ENCODE measurements around the gene ACTL10. TPM values are rescaled to one million over a fixed set of nuclear protein-coding genes. Genes with fewer than 3 reads are reported as not detected.
"Not testable (repeated sequence)": the region's sequence is repeated elsewhere in the genome, so short reads cannot be mapped to it uniquely, and the experiment has no call there.

The ACTL10 gene
- total RNA-seq, 1 experiment from 2014 or later, result 3.2 TPM

DNA sequence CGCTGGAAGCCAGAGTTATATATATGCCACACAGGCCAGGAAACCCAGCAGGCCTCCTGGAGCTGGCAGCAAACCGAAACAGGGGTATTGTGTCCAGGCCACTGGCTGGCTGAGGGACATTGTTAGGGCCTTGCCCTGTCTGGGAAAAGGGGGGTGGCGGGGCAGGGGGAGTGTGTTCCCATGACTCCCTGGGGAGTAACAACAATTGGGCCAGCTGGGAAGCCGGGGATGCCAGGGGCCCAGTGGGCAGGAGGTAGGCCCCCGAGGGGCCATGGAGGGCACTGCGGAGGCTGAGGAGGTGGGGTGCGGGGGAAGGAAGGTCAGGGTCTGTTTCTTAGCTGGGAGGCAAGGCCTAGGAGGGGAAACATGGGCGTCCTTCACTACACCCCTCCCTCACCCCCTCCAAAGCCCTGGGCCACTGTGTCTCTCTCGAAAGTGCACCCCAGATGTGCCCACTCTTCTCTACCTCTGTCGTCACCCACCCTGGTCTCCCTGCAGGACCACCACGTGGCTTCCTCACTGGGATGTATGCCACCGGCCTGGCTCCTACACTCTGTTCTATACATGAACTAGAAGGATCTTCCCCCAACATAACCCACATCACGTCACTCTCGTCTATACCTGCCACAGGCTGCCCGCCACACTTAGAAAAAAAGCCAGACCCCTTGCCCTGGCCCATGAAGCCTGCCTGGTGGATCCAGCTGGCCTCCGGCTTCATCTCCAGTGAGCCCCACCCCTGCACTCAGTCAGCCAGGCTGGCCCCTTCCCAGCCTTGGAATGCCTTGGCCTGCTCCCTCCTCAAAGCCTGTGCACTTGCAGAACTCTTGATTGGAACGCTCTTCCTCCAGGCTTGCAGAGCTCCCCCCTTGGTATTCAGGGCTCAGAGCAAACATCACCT, 27.2 kb downstream of the ACTL10 start:
- BruUV-seq (replicated peaks), result no TSS peak

GRCh38 chr20:33694639-33695012, 27.9 kb downstream of the ACTL10 start:
- H3K4me1 Mint-ChIP-seq (ENCODE audit: insufficient read depth, unreplicated experiment), result no peaks in the 10 kb centered on the region
- intact Hi-C loops (cut with micrococcal nuclease), result no loop called here
- TF ChIP-seq, protein P1, sequence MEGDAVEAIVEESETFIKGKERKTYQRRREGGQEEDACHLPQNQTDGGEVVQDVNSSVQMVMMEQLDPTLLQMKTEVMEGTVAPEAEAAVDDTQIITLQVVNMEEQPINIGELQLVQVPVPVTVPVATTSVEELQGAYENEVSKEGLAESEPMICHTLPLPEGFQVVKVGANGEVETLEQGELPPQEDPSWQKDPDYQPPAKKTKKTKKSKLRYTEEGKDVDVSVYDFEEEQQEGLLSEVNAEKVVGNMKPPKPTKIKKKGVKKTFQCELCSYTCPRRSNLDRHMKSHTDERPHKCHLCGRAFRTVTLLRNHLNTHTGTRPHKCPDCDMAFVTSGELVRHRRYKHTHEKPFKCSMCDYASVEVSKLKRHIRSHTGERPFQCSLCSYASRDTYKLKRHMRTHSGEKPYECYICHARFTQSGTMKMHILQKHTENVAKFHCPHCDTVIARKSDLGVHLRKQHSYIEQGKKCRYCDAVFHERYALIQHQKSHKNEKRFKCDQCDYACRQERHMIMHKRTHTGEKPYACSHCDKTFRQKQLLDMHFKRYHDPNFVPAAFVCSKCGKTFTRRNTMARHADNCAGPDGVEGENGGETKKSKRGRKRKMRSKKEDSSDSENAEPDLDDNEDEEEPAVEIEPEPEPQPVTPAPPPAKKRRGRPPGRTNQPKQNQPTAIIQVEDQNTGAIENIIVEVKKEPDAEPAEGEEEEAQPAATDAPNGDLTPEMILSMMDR (IDR thresholded peaks at IDR 0.05; ENCODE audit: unreplicated experiment), result no peak
- H3K9me3 Mint-ChIP-seq (ENCODE audit: unreplicated experiment), result no peaks in the 10 kb centered on the region
- ChIA-PET CTCF (no interaction called here), POLR2A (interaction anchor here (1.0 kb wide), 1 partner anchor 12 kb away, joined by 3 read pairs; no protein-coding TSS in a partner anchor)
- no peak overlapping the region for H3K4me3 Mint-ChIP-seq (ENCODE audit: unreplicated experiment)
- DNase-seq (ENCODE audit: unreplicated experiment), result no peak
- H3K36me3 Mint-ChIP-seq (ENCODE audit: insufficient read depth, unreplicated experiment), result no peaks in the 10 kb centered on the region
- H3K27ac Mint-ChIP-seq (ENCODE audit: low read depth, unreplicated experiment), result no peak overlapping the region
- H3K27me3 Mint-ChIP-seq (ENCODE audit: insufficient read depth, unreplicated experiment), result no peaks in the 10 kb centered on the region
- BruUV-seq (replicated peaks), result no TSS peak

More for the DNA sequence above, 27.2 kb downstream of the ACTL10 start:
- TF ChIP-seq, protein P1 (IDR thresholded peaks at IDR 0.05; ENCODE audit: unreplicated experiment), result no peak
- no peaks in the 10 kb centered on the region for H3K4me1 Mint-ChIP-seq (ENCODE audit: insufficient read depth, unreplicated experiment)
- H3K27me3 Mint-ChIP-seq (ENCODE audit: insufficient read depth, unreplicated experiment), result no peaks in the 10 kb centered on the region
- H3K36me3 Mint-ChIP-seq (ENCODE audit: insufficient read depth, unreplicated experiment), result no peaks in the 10 kb centered on the region
- H3K4me3 Mint-ChIP-seq (ENCODE audit: unreplicated experiment), result no peak overlapping the region
- no peak for DNase-seq (ENCODE audit: unreplicated experiment)
- H3K9me3 Mint-ChIP-seq (ENCODE audit: unreplicated experiment), result no peaks in the 10 kb centered on the region
- H3K27ac Mint-ChIP-seq (ENCODE audit: low read depth, unreplicated experiment), result no peak overlapping the region
- ChIA-PET CTCF (no interaction called here), POLR2A (interaction anchor here (0.7 to 1.0 kb wide), 3 partner anchors 13 to 127 kb away, joined by 3 to 4 read pairs (median 3); no protein-coding TSS in a partner anchor)
- intact Hi-C loops (cut with micrococcal nuclease), result no loop called here

GRCh38 chr20:33696448-33696847, 29.7 kb downstream of the ACTL10 start:
- BruUV-seq (replicated peaks), result no TSS peak
- CTCF ChIA-PET, result interaction anchor here (0.7 kb wide), 1 partner anchor 1242 kb away, joined by 4 read pairs; no protein-coding TSS in a partner anchor
- H3K27ac Mint-ChIP-seq (ENCODE audit: low read depth, unreplicated experiment), result no peak overlapping the region
- no peaks in the 10 kb centered on the region for H3K4me1 Mint-ChIP-seq (ENCODE audit: insufficient read depth, unreplicated experiment)
- H3K27me3 Mint-ChIP-seq (ENCODE audit: insufficient read depth, unreplicated experiment), result no peaks in the 10 kb centered on the region
- TF ChIP-seq, protein P1 (IDR thresholded peaks at IDR 0.05; ENCODE audit: unreplicated experiment), result no peak
- H3K9me3 Mint-ChIP-seq (ENCODE audit: unreplicated experiment), result no peaks in the 10 kb centered on the region
- DNase-seq (ENCODE audit: unreplicated experiment), result no peak
- H3K36me3 Mint-ChIP-seq (ENCODE audit: insufficient read depth, unreplicated experiment), result no peaks in the 10 kb centered on the region
- POLR2A ChIA-PET, result interaction anchor here (0.7 kb wide), 1 partner anchor 24 kb away, joined by 4 read pairs; the partner anchor contains the start of gene PXMP4
- intact Hi-C loops (cut with micrococcal nuclease), result no loop called here
- H3K4me3 Mint-ChIP-seq (ENCODE audit: unreplicated experiment), result no peak overlapping the region

DNA sequence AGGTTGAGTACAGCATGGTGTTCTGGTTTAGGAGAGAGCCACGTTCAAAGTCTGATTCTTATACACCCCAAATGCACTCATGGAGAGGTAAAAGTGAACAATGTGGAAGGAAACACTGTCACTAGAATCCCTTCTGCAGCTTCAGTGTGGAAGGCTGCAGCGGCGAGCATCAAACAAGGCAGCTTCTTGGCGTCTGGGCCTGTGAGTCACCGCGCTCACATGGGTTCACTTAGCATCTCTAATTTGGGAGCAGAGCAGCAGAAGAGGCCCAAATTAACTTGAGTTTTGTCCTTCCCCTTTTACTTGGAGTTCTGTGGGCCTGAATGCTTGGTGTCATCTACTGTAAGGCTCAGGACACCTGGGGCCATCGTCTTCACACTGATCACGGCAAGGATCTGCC, 30.4 kb downstream of the ACTL10 start:
- no peak for DNase-seq (ENCODE audit: unreplicated experiment)
- Mint-ChIP-seq H3K27ac (ENCODE audit: low read depth, unreplicated experiment) (no peak overlapping the region), H3K9me3 (ENCODE audit: unreplicated experiment) (no peaks in the 10 kb centered on the region), H3K4me1 (ENCODE audit: insufficient read depth, unreplicated experiment) (no peaks in the 10 kb centered on the region), H3K27me3 (ENCODE audit: insufficient read depth, unreplicated experiment) (no peaks in the 10 kb centered on the region), H3K36me3 (ENCODE audit: insufficient read depth, unreplicated experiment) (peaks cover under 1% of the 10 kb centered on the region), H3K4me3 (ENCODE audit: unreplicated experiment) (no peak overlapping the region)
- ChIA-PET CTCF (no interaction called here), POLR2A (no interaction called here)
- TF ChIP-seq, protein P1 (IDR thresholded peaks at IDR 0.05; ENCODE audit: unreplicated experiment), result no peak
- no TSS peak for BruUV-seq (replicated peaks)
- intact Hi-C loops (cut with micrococcal nuclease), result no loop called here

DNA sequence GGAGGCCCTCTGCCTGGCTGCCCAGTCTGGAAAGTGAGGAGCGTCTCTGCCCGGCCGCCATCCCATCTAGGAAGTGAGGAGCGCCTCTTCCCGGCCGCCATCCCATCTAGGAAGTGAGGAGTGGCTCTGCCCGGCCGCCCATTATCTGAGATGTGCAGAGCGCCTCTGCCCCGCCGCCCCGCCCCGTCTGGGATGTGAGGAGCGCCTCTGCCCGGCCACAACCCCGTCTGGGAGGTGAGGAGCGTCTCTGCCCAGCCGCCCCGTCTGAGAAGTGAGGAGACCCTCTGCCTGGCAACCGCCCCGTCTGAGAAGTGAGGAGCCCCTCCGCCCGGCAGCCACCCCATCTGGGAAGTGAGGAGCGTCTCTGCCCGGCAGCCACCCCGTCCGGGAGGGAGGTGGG, 32.2 kb downstream of the ACTL10 start:
- BruUV-seq (replicated peaks); H3K9me3 Mint-ChIP-seq (ENCODE audit: unreplicated experiment); H3K4me1 Mint-ChIP-seq (ENCODE audit: insufficient read depth, unreplicated experiment); intact Hi-C loops (cut with micrococcal nuclease); CTCF ChIA-PET; DNase-seq (ENCODE audit: unreplicated experiment); H3K36me3 Mint-ChIP-seq (ENCODE audit: insufficient read depth, unreplicated experiment); H3K4me3 Mint-ChIP-seq (ENCODE audit: unreplicated experiment); H3K27me3 Mint-ChIP-seq (ENCODE audit: insufficient read depth, unreplicated experiment); POLR2A ChIA-PET; H3K27ac Mint-ChIP-seq (ENCODE audit: low read depth, unreplicated experiment): not testable (repeated sequence)

- peaks cover 13% of the 10 kb centered on the region for H3K36me3 Mint-ChIP-seq (ENCODE audit: insufficient read depth, unreplicated experiment)
- H3K27ac Mint-ChIP-seq (ENCODE audit: low read depth, unreplicated experiment); POLR2A ChIA-PET; BruUV-seq (replicated peaks); intact Hi-C loops (cut with micrococcal nuclease); DNase-seq (ENCODE audit: unreplicated experiment); H3K4me3 Mint-ChIP-seq (ENCODE audit: unreplicated experiment); H3K4me1 Mint-ChIP-seq (ENCODE audit: insufficient read depth, unreplicated experiment); H3K27me3 Mint-ChIP-seq (ENCODE audit: insufficient read depth, unreplicated experiment); H3K9me3 Mint-ChIP-seq (ENCODE audit: unreplicated experiment); CTCF ChIA-PET: not testable (repeated sequence)
Observed at GRCh38 chr20:33700696-33701441, 34.1 kb downstream of the ACTL10 start.
